ENCODE measurements around the gene MYLK. TPM values are rescaled to one million over a fixed set of nuclear protein-coding genes. Genes with fewer than 3 reads are reported as not detected.

The MYLK gene
- total RNA-seq, 4 donors from 2014 or later = 10.7 to 320 (median 42.0) TPM

DNA sequence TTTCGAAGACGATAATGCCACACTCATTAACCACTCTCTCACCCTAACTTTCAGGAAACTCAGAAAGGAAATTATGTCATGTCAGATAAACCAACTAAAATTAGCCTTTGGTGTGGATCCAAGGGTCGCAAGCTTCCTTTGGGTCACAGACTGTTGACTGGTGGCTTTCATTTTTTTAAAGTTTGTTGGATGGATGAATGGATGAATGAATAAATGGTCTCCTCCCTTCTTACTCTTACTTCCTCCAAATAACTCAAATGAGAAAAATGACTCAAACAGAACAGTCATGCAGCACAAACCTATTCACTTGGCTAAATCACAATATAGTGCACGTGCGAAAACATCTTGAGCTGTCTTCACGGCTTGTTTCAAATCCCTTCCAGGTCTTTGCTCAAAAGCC lies 216.3 kb downstream of the MYLK start:
- intact Hi-C loops (cut with DNase I) = no loop called here

DNA sequence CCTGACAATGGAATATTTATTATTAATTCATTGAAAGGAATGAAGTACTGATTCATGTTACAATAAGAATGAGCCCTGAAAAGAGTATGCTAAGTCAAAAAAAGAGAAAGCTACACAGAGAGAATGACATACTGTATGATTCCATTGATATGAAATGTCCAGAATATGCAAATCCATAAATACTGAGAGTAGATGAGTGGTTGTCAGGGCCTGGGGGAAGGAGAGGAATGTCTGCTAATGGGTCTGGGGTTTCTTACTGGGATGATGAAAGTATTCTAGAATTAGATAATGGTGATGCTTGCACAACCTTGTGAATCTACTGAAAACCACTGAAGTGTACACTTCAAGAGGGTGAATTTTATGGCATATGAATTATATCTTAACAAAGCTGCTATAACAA lies 219.4 kb downstream of the MYLK start:
- Histone ChIP-seq H3K9me3 (no peaks in the 10 kb centered on the region), H3K27me3 (no peaks in the 10 kb centered on the region), H3K4me1 (peaks cover 0 to 47% (median 27%) of the 10 kb centered on the region in 3 donors), H3K4me3 (no peak overlapping the region), H3K27ac (peak overlapping the region in 2 of 4 donors; percentile 81 to 84), H3K36me3 (peaks cover 0 to 18% (median 0%) of the 10 kb centered on the region in 3 donors)
- TF ChIP-seq, protein P1, sequence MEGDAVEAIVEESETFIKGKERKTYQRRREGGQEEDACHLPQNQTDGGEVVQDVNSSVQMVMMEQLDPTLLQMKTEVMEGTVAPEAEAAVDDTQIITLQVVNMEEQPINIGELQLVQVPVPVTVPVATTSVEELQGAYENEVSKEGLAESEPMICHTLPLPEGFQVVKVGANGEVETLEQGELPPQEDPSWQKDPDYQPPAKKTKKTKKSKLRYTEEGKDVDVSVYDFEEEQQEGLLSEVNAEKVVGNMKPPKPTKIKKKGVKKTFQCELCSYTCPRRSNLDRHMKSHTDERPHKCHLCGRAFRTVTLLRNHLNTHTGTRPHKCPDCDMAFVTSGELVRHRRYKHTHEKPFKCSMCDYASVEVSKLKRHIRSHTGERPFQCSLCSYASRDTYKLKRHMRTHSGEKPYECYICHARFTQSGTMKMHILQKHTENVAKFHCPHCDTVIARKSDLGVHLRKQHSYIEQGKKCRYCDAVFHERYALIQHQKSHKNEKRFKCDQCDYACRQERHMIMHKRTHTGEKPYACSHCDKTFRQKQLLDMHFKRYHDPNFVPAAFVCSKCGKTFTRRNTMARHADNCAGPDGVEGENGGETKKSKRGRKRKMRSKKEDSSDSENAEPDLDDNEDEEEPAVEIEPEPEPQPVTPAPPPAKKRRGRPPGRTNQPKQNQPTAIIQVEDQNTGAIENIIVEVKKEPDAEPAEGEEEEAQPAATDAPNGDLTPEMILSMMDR (IDR thresholded peaks at IDR 0.05) = no peak
- TF ChIP-seq POLR2A (IDR thresholded peaks at IDR 0.05) = no peak
- DNase-seq = no peak
- intact Hi-C loops (cut with DNase I) = no loop called here

More for the DNA sequence above, 216.3 kb downstream of the MYLK start:
- Histone ChIP-seq H3K4me1 (peaks cover 0 to 23% (median 8%) of the 10 kb centered on the region in 3 donors), H3K4me3 (no peak overlapping the region), H3K36me3 (peaks cover 0 to 18% (median 0%) of the 10 kb centered on the region in 3 donors), H3K27ac (peak overlapping the region in 2 of 4 donors; percentile 59 to 77), H3K9me3 (no peaks in the 10 kb centered on the region), H3K27me3 (no peaks in the 10 kb centered on the region)
- DNase-seq = no peak
- 49% methylated on average over 6 of the region's 6 CpGs for WGBS, 2 donors
- no peak for TF ChIP-seq POLR2A (IDR thresholded peaks at IDR 0.05)
- TF ChIP-seq, protein P1 (IDR thresholded peaks at IDR 0.05) = no peak

DNA sequence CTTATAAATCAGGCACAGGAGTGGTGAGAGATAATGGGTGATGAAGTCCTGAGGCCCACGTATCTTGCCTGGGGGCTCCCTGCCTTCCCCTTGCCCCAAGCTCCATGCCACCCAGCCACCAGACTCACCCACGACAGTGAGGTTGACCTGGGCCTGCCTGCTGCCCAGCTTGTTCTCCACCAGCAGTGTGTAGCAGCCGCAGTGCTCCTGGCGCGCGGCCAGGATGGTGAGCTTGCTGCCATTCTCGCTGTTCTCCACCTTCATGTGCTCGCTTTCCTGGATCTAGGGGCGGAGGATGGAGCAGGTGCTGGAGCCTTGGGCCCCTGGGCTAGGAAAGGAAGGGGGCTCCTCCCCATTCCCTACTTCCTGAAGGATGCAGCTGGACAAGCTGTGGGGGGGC lies 220.2 kb downstream of the MYLK start:
- Histone ChIP-seq H3K9me3 (no peaks in the 10 kb centered on the region), H3K4me1 (peaks cover 4 to 55% (median 34%) of the 10 kb centered on the region in 3 donors), H3K36me3 (peaks cover 0 to 18% (median 0%) of the 10 kb centered on the region in 3 donors), H3K27ac (peak overlapping the region in 3 of 4 donors; percentile 81 to 87 (median 84)), H3K27me3 (no peaks in the 10 kb centered on the region), H3K4me3 (no peak overlapping the region)
- 79 to 100% methylated on average over 1 to 5 of the region's 9 CpGs for WGBS, 2 donors
- intact Hi-C loops (cut with DNase I) = no loop called here
- no peak for TF ChIP-seq POLR2A (IDR thresholded peaks at IDR 0.05)
- TF ChIP-seq, protein P1 (IDR thresholded peaks at IDR 0.05) = no peak
- no peak for DNase-seq

DNA sequence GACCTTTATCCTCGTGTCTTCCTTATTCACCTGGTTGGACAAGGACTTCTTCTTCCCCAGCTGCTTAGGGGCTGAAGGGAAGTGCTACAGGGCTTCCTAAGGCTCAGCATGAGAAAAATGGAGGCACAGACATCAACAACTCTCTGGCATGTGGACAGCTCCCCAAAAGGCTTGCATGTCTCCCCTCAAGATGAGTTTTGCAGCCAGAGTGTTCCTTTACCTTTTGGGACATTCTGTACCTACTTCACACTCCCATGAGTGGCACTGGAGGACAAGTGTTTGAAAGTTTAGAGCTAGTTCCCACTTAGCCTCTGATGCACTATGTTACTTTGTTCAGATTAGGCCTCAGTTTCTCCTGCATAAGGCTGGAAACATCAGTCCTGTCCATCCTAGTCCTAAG lies 222.2 kb downstream of the MYLK start:
- DNase-seq = no peak
- TF ChIP-seq, protein P1 (IDR thresholded peaks at IDR 0.05) = no peak
- TF ChIP-seq POLR2A (IDR thresholded peaks at IDR 0.05) = no peak
- peaks cover 0 to 16% (median 0%) of the 10 kb centered on the region in 3 donors for H3K36me3 ChIP-seq
- H3K4me1 ChIP-seq = peaks cover 4 to 59% (median 39%) of the 10 kb centered on the region in 3 donors
- peak overlapping the region; percentile 54 to 87 (median 82) for H3K27ac ChIP-seq
- no peaks in the 10 kb centered on the region for H3K9me3 ChIP-seq
- H3K27me3 ChIP-seq = no peaks in the 10 kb centered on the region
- no peak overlapping the region for H3K4me3 ChIP-seq
- WGBS, 2 donors = 80 to 81% methylated on average over 1 of the region's 1 CpG
- intact Hi-C loops (cut with DNase I) = no loop called here

DNA sequence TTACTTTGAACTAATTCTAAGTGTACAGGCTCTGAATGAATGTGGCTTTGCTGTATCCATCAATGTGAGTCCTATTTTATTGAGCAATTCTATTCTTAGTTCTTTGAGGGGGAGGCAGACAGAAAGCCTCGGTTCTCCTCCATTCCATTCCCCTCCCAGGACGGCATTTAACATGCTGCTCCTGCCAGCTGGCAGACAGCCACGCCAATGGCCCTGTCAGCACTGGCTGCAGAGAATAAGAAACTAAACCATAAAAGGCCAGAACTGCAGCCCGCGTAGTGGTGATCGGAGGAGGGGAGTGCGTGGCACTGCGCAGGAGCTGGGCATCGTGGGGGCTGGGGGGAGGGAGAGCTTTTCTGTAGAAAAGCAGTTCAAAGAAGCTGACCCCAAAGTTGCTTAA lies 223.2 kb downstream of the MYLK start:
- no peak for DNase-seq
- H3K9me3 ChIP-seq = no peaks in the 10 kb centered on the region
- H3K27ac ChIP-seq = peak overlapping the region; percentile 54 to 87 (median 82)
- intact Hi-C loops (cut with DNase I) = no loop called here
- H3K27me3 ChIP-seq = no peaks in the 10 kb centered on the region
- H3K36me3 ChIP-seq = peaks cover 0 to 6% (median 0%) of the 10 kb centered on the region in 3 donors
- 8 to 17% methylated on average over 5 to 8 of the region's 9 CpGs for WGBS, 2 donors
- peak overlapping the region in 1 of 4 donors; percentile 9 for H3K4me3 ChIP-seq
- H3K4me1 ChIP-seq = peaks cover 4 to 70% (median 43%) of the 10 kb centered on the region in 3 donors
- TF ChIP-seq POLR2A (IDR thresholded peaks at IDR 0.05) = no peak
- TF ChIP-seq, protein P1 (IDR thresholded peaks at IDR 0.05) = no peak
